HL-60 (cell line): ENCODE results near the gene ADAM19.

Experiments used
- GABPA ChIP-seq: IDR thresholded peaks from 2 replicates; pipeline ENCODE4 v1.6.1; 2012; ENCODE audit warnings: low read depth
- POLR2AphosphoS5 ChIP-seq: IDR thresholded peaks from 2 replicates; pipeline ENCODE4 v1.6.1; 2012; ENCODE audit warnings: low read depth
- TF ChIP-seq, protein P1 (sequence below): IDR thresholded peaks from 2 replicates; pipeline ENCODE4 v1.6.1; 2012; ENCODE audit warnings: low read depth; ENCODE audit not compliant: insufficient replicate concordance
- TF ChIP-seq, protein P2 (sequence below): IDR thresholded peaks from one replicate; pipeline ENCODE4 v1.5.1; 2011; ENCODE audit warnings: low read length, control low read depth, inconsistent platforms; ENCODE audit not compliant: insufficient read depth

DNA sequence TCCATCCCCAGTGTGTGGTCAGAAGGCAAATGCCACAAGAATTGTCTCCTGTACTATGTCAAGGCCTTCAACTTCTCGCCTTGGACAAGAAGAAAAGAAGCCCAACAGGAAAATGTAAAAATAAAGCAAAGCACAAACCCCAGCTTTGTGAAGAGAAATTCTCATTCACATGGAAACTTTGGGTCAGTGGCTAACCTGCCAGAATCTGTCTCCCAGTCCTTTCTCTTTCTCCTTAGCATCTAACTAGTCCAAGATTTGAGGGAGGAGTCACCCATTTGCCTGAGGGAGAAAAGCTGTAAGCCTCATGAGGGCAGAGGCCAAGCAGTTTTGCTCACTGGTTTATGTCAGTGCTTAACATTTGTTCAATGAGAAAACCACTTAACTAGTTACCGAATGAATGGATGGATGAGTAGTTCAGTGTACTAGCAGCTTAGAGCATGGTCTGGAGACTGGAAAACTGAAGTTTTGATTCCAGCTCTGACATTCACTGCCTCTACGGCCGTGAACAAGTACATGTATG is 36.0 kb downstream of the ADAM19 start:
- TF ChIP-seq, protein P1, sequence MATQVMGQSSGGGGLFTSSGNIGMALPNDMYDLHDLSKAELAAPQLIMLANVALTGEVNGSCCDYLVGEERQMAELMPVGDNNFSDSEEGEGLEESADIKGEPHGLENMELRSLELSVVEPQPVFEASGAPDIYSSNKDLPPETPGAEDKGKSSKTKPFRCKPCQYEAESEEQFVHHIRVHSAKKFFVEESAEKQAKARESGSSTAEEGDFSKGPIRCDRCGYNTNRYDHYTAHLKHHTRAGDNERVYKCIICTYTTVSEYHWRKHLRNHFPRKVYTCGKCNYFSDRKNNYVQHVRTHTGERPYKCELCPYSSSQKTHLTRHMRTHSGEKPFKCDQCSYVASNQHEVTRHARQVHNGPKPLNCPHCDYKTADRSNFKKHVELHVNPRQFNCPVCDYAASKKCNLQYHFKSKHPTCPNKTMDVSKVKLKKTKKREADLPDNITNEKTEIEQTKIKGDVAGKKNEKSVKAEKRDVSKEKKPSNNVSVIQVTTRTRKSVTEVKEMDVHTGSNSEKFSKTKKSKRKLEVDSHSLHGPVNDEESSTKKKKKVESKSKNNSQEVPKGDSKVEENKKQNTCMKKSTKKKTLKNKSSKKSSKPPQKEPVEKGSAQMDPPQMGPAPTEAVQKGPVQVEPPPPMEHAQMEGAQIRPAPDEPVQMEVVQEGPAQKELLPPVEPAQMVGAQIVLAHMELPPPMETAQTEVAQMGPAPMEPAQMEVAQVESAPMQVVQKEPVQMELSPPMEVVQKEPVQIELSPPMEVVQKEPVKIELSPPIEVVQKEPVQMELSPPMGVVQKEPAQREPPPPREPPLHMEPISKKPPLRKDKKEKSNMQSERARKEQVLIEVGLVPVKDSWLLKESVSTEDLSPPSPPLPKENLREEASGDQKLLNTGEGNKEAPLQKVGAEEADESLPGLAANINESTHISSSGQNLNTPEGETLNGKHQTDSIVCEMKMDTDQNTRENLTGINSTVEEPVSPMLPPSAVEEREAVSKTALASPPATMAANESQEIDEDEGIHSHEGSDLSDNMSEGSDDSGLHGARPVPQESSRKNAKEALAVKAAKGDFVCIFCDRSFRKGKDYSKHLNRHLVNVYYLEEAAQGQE = no peak
- TF ChIP-seq, protein P2, sequence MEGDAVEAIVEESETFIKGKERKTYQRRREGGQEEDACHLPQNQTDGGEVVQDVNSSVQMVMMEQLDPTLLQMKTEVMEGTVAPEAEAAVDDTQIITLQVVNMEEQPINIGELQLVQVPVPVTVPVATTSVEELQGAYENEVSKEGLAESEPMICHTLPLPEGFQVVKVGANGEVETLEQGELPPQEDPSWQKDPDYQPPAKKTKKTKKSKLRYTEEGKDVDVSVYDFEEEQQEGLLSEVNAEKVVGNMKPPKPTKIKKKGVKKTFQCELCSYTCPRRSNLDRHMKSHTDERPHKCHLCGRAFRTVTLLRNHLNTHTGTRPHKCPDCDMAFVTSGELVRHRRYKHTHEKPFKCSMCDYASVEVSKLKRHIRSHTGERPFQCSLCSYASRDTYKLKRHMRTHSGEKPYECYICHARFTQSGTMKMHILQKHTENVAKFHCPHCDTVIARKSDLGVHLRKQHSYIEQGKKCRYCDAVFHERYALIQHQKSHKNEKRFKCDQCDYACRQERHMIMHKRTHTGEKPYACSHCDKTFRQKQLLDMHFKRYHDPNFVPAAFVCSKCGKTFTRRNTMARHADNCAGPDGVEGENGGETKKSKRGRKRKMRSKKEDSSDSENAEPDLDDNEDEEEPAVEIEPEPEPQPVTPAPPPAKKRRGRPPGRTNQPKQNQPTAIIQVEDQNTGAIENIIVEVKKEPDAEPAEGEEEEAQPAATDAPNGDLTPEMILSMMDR = no peak
- TF ChIP-seq POLR2AphosphoS5 = no peak
- TF ChIP-seq GABPA = no peak
